GM12875 (cell line): Measurements from ENCODE around the gene TRIP13.

ENCODE experiments used
- H3K4me3 ChIP-seq: one replicate; pipeline ENCODE4 v1.5.1; 2011; ENCODE audit warnings: low read depth, low read length, control low read depth
- CTCF ChIP-seq: IDR thresholded peaks from 2 replicates; pipeline ENCODE4 v1.5.1; 2011; ENCODE audit warnings: low read depth, mild to moderate bottlenecking, control low read depth, inconsistent platforms, low read length, moderate library complexity, borderline replicate concordance; ENCODE audit not compliant: insufficient read depth

TRIP13 gene

GRCh38 chr5:887947-888637, 4.6 kb upstream of the TRIP13 start:
- no peak for TF ChIP-seq CTCF
- H3K4me3 ChIP-seq, result no peak overlapping the region

GRCh38 chr5:888638-889035, 4.0 kb upstream of the TRIP13 start:
- TF ChIP-seq CTCF, result no peak
- H3K4me3 ChIP-seq, result no peak overlapping the region

GRCh38 chr5:889075-889710, 3.5 kb upstream of the TRIP13 start:
- H3K4me3 ChIP-seq, result no peak overlapping the region
- TF ChIP-seq CTCF, result no peak

- peak overlapping the region; percentile 74 for H3K4me3 ChIP-seq
- no peak for TF ChIP-seq CTCF
Measured at GRCh38 chr5:891117-891836, 1.4 kb upstream of the TRIP13 start.

GRCh38 chr5:891837-892393, 769 bp upstream of the TRIP13 start:
- TF ChIP-seq CTCF, result no peak
- H3K4me3 ChIP-seq, result peak overlapping the region; percentile 74

- no peak for TF ChIP-seq CTCF
- peak overlapping the region; percentile 74 for H3K4me3 ChIP-seq
Measured at GRCh38 chr5:893137-893506, 438 bp downstream of the TRIP13 start.
